Measurements from ENCODE around the gene IGSF23.

GRCh38 chr19:44662691-44663385, 49.5 kb downstream of the IGSF23 start:
- TF ChIP-seq CTCF (IDR thresholded peaks at IDR 0.05): no peak
- TF ChIP-seq POLR2A (IDR thresholded peaks at IDR 0.05): no peak

Measured in Peyer's patch (tissue), 4 donors.